GM21529 (cell line): Measurements from ENCODE around the gene ZC3H18.
A peak's percentile ranks its signal among the peaks of the same experiment; 100 is the strongest.

Source experiments
- ATAC-seq: cut with Tn5 transposase; IDR thresholded peaks from one replicate; pipeline ENCODE4 v1.9.1; 2021; ENCODE audit not compliant: unreplicated experiment

ZC3H18 gene

GRCh38 chr16:88569985-88570690 is at the start of gene ZC3H18:
Gene ZC3H18, plus strand, starts transcription at chr16:88570403. Its CDS starts 6,721 bp downstream, at chr16:88577124.
- peak; percentile 67 for ATAC-seq

GRCh38 chr16:88521674-88522073 is 48.5 kb upstream of the ZC3H18 start:
- no peak for ATAC-seq

GRCh38 chr16:88522276-88522949 is 47.8 kb upstream of the ZC3H18 start:
- ATAC-seq, result no peak

- ATAC-seq, result no peak
These were observed 46.7 kb upstream of the ZC3H18 start for GRCh38 chr16:88523309-88524161.

- ATAC-seq, result no peak
These were observed 45.8 kb upstream of the ZC3H18 start for GRCh38 chr16:88524274-88524972.

- no peak for ATAC-seq
These were observed 45.1 kb upstream of the ZC3H18 start for GRCh38 chr16:88524973-88525662.

GRCh38 chr16:88525663-88525990 is 44.6 kb upstream of the ZC3H18 start:
- ATAC-seq, result no peak

GRCh38 chr16:88526008-88526905 is 43.9 kb upstream of the ZC3H18 start:
- ATAC-seq, result no peak

GRCh38 chr16:88526906-88527185 is 43.4 kb upstream of the ZC3H18 start:
- ATAC-seq, result no peak

GRCh38 chr16:88527186-88527936 is 42.8 kb upstream of the ZC3H18 start:
- ATAC-seq, result no peak

- no peak for ATAC-seq
These were observed 42.1 kb upstream of the ZC3H18 start for GRCh38 chr16:88527937-88528743.

GRCh38 chr16:88528902-88529318 is 41.3 kb upstream of the ZC3H18 start:
- no peak for ATAC-seq

GRCh38 chr16:88529596-88529995 is 40.6 kb upstream of the ZC3H18 start:
- ATAC-seq, result no peak

GRCh38 chr16:88530051-88530857 is 39.9 kb upstream of the ZC3H18 start:
- no peak for ATAC-seq

GRCh38 chr16:88530858-88531203 is 39.4 kb upstream of the ZC3H18 start:
- no peak for ATAC-seq

GRCh38 chr16:88531346-88531745 is 38.9 kb upstream of the ZC3H18 start:
- no peak for ATAC-seq

- ATAC-seq, result no peak
These were observed 38.2 kb upstream of the ZC3H18 start for GRCh38 chr16:88531931-88532433.
